HepG2 (cell line): ENCODE data around the gene DENND2D. TPM values are rescaled to one million over a fixed set of nuclear protein-coding genes. Genes with fewer than 3 reads are reported as not detected.

ENCODE experiments used
- FOXJ3 ChIP-seq: sonication (generic); formaldehyde crosslinking; IDR thresholded peaks from 2 replicates; pipeline ENCODE4 v1.4.0; 2020; ENCODE audit warnings: missing genetic modification reagents, mild to moderate bottlenecking, borderline replicate concordance
- HOMEZ ChIP-seq: IDR thresholded peaks from 2 replicates; pipeline ENCODE4 v1.6.1; 2016; ENCODE audit warnings: low read depth
- MATR3 ChIP-seq: sonication (generic); formaldehyde crosslinking; IDR thresholded peaks from 2 replicates; pipeline ENCODE4 v1.4.0; 2020; ENCODE audit warnings: missing genetic modification reagents
- MED13 ChIP-seq: sonication (generic); formaldehyde crosslinking; IDR thresholded peaks from 2 replicates; pipeline ENCODE4 v1.5.0; 2020; ENCODE audit warnings: missing genetic modification reagents
- MTF1 ChIP-seq: sonication (generic); formaldehyde crosslinking; IDR thresholded peaks from 2 replicates; pipeline ENCODE4 v1.5.0; 2020; ENCODE audit warnings: missing genetic modification reagents
- PAWR ChIP-seq: sonication (generic); formaldehyde crosslinking; IDR thresholded peaks from 2 replicates; pipeline ENCODE4 v1.4.0; 2020; ENCODE audit warnings: missing genetic modification reagents, mild to moderate bottlenecking, borderline replicate concordance
- SALL1 ChIP-seq: sonication (generic); formaldehyde crosslinking; IDR thresholded peaks from 2 replicates; pipeline ENCODE4 v1.8.0; 2022; ENCODE audit warnings: mild to moderate bottlenecking, missing genetic modification reagents
- THYN1 ChIP-seq: sonication (generic); formaldehyde crosslinking; IDR thresholded peaks from 2 replicates; pipeline ENCODE4 v1.8.1; 2023; ENCODE audit warnings: low read depth, mild to moderate bottlenecking, moderate library complexity, missing genetic modification reagents, borderline replicate concordance
- TSC22D2 ChIP-seq: sonication (generic); formaldehyde crosslinking; IDR thresholded peaks from 2 replicates; pipeline ENCODE4 v1.5.1; 2020; ENCODE audit warnings: missing genetic modification reagents, mild to moderate bottlenecking, borderline replicate concordance
- ZBTB2 ChIP-seq: sonication (generic); formaldehyde crosslinking; IDR thresholded peaks from 2 replicates; pipeline ENCODE4 v1.8.0; 2022; ENCODE audit warnings: low read depth, missing genetic modification reagents
- ZFP36L2 ChIP-seq: sonication (generic); formaldehyde crosslinking; IDR thresholded peaks from 2 replicates; pipeline ENCODE4 v1.4.0; 2020; ENCODE audit warnings: missing genetic modification reagents
- ZFP37 ChIP-seq: sonication (generic); formaldehyde crosslinking; IDR thresholded peaks from 2 replicates; pipeline ENCODE4 v1.4.0; 2020; ENCODE audit warnings: missing genetic modification reagents, borderline replicate concordance
- ZFY ChIP-seq: sonication (generic); formaldehyde crosslinking; IDR thresholded peaks from 2 replicates; pipeline ENCODE4 v1.4.0; 2020; ENCODE audit warnings: missing genetic modification reagents
- ZFYVE20 ChIP-seq: sonication (generic); formaldehyde crosslinking; IDR thresholded peaks from 2 replicates; pipeline ENCODE4 v1.8.0; 2023; ENCODE audit warnings: low read depth, mild to moderate bottlenecking, moderate library complexity, missing genetic modification reagents, borderline replicate concordance
- ZNF160 ChIP-seq: sonication (generic); formaldehyde crosslinking; IDR thresholded peaks from 2 replicates; pipeline ENCODE4 v1.8.0; 2022; ENCODE audit warnings: mild to moderate bottlenecking, inconsistent platforms, missing genetic modification reagents
- ZNF367 ChIP-seq: sonication (generic); formaldehyde crosslinking; IDR thresholded peaks from 2 replicates; pipeline ENCODE4 v1.4.0; 2020; ENCODE audit warnings: missing genetic modification reagents, borderline replicate concordance
- ZNF597 ChIP-seq: sonication (generic); formaldehyde crosslinking; IDR thresholded peaks from 2 replicates; pipeline ENCODE4 v1.5.0; 2020; ENCODE audit warnings: missing genetic modification reagents
- ZNF614 ChIP-seq: IDR thresholded peaks from 2 replicates; pipeline ENCODE4 v1.6.1; 2018; ENCODE audit warnings: missing biosample characterization, missing genetic modification reagents, inconsistent platforms, borderline replicate concordance
- ZNF768 ChIP-seq: sonication (generic); formaldehyde crosslinking; IDR thresholded peaks from 2 replicates; pipeline ENCODE4 v1.4.0; 2020; ENCODE audit warnings: missing genetic modification reagents
- ZNF788 ChIP-seq: sonication (generic); formaldehyde crosslinking; IDR thresholded peaks from 2 replicates; pipeline ENCODE4 v1.5.0; 2020; ENCODE audit warnings: mild to moderate bottlenecking, missing genetic modification reagents, borderline replicate concordance
- polyA plus RNA-seq, 8 experiments: library from polyadenylated mRNA; depleted of rRNA in 3 of 8; stranded (reverse) in 7 of 8; unstranded in 1 of 8; fragments of >200 nt; fragmentation: Illumina TruSeq in 4 of 8; extraction: Trizol in 4 of 8; gene quantifications; 2 replicates each; pipeline versions ENCODE4 v1.2.1 to v1.2.3, GENCODE V29; 2011 to 2016; ENCODE audit warnings: low read depth in 4 of 8, missing spikeins in 1 of 8, mixed read lengths in 1 of 8; ENCODE audit not compliant: insufficient read depth in 1 of 8
- total RNA-seq, 5 experiments: library from RNA; depleted of rRNA; stranded (reverse); fragments of >200 nt; fragmentation: Illumina TruSeq; extraction: Trizol; gene quantifications; 2 replicates each; pipeline ENCODE4 v1.2.3, GENCODE V29; 2016; ENCODE audit warnings: low read depth in 1 of 5
- TF ChIP-seq, protein P1 (sequence below): sonication (generic); formaldehyde crosslinking; IDR thresholded peaks from 2 replicates; pipeline ENCODE4 v1.4.0; 2020; ENCODE audit warnings: missing genetic modification reagents
- TF ChIP-seq, protein P2 (sequence below): sonication (generic); formaldehyde crosslinking; IDR thresholded peaks from 2 replicates; pipeline ENCODE4 v1.5.0; 2020; ENCODE audit warnings: missing genetic modification reagents

DENND2D gene
- total and polyA plus RNA-seq, 2 of the 13 experiments (the other 11 are each of a cell fraction or from before 2014, with no cell fraction given) = 0.04 TPM; not detected in 1

DNA sequence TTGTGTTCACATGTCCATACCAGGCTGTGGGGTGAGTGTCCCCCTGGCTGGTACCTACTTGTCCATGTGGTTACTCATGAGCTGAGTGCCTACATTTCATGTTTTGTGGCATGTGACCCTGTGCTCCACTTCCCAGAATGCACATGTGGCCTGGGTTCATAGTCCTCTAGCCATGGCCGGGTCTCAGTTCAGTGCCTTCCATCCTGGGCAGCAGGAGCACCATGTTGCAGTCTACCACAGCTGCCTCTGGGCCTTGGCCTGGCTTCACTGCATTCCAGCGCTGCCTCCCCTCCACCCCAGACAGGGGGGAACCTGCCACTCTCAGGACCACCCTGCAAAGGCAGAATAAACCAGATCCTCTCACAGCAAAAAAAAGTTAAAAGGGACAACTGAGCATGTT is 54.9 kb downstream of the DENND2D start (continued):
- TF ChIP-seq, protein P1, sequence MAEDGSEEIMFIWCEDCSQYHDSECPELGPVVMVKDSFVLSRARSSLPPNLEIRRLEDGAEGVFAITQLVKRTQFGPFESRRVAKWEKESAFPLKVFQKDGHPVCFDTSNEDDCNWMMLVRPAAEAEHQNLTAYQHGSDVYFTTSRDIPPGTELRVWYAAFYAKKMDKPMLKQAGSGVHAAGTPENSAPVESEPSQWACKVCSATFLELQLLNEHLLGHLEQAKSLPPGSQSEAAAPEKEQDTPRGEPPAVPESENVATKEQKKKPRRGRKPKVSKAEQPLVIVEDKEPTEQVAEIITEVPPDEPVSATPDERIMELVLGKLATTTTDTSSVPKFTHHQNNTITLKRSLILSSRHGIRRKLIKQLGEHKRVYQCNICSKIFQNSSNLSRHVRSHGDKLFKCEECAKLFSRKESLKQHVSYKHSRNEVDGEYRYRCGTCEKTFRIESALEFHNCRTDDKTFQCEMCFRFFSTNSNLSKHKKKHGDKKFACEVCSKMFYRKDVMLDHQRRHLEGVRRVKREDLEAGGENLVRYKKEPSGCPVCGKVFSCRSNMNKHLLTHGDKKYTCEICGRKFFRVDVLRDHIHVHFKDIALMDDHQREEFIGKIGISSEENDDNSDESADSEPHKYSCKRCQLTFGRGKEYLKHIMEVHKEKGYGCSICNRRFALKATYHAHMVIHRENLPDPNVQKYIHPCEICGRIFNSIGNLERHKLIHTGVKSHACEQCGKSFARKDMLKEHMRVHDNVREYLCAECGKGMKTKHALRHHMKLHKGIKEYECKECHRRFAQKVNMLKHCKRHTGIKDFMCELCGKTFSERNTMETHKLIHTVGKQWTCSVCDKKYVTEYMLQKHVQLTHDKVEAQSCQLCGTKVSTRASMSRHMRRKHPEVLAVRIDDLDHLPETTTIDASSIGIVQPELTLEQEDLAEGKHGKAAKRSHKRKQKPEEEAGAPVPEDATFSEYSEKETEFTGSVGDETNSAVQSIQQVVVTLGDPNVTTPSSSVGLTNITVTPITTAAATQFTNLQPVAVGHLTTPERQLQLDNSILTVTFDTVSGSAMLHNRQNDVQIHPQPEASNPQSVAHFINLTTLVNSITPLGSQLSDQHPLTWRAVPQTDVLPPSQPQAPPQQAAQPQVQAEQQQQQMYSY (CRISPR knock-in tag) = no peak
- TF ChIP-seq ZNF614 (CRISPR knock-in tag) = no peak
- no peak for TF ChIP-seq ZNF768 (CRISPR knock-in tag)
- no peak for TF ChIP-seq MED13 (CRISPR knock-in tag)
- no peak for TF ChIP-seq ZFY (CRISPR knock-in tag)
- TF ChIP-seq ZFYVE20 = no peak
- no peak for TF ChIP-seq PAWR (CRISPR knock-in tag)
- no peak for TF ChIP-seq ZNF597 (CRISPR knock-in tag)
- TF ChIP-seq ZNF367 (CRISPR knock-in tag) = no peak
- peak; percentile 48; the same call in 1 of the 2 replicates for TF ChIP-seq HOMEZ (CRISPR knock-in tag)
- TF ChIP-seq ZBTB2 (CRISPR knock-in tag) = no peak
- TF ChIP-seq ZFP37 (CRISPR knock-in tag) = no peak
- no peak for TF ChIP-seq MTF1 (CRISPR knock-in tag)
- TF ChIP-seq, protein P2, sequence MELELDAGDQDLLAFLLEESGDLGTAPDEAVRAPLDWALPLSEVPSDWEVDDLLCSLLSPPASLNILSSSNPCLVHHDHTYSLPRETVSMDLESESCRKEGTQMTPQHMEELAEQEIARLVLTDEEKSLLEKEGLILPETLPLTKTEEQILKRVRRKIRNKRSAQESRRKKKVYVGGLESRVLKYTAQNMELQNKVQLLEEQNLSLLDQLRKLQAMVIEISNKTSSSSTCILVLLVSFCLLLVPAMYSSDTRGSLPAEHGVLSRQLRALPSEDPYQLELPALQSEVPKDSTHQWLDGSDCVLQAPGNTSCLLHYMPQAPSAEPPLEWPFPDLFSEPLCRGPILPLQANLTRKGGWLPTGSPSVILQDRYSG (CRISPR knock-in tag) = no peak
- peak; percentile 35; the same call in 1 of the 2 replicates for TF ChIP-seq SALL1
- TF ChIP-seq ZFP36L2 = no peak
- no peak for TF ChIP-seq FOXJ3
- TF ChIP-seq THYN1 (CRISPR knock-in tag) = no peak
- TF ChIP-seq ZNF160 (CRISPR knock-in tag) = no peak
- no peak for TF ChIP-seq MATR3
- TF ChIP-seq TSC22D2 (CRISPR knock-in tag) = no peak
- no peak for TF ChIP-seq ZNF788 (CRISPR knock-in tag)
